ENCODE results near the gene QDPR. TPM values are rescaled to one million over a fixed set of nuclear protein-coding genes. Genes with fewer than 3 reads are reported as not detected.

Gene QDPR
- total and polyA plus RNA-seq, 9 of the 15 experiments (the other 6 are each of a cell fraction or from before 2014, with no cell fraction given) = 5.7 to 29.7 (median 17.2) TPM

DNA sequence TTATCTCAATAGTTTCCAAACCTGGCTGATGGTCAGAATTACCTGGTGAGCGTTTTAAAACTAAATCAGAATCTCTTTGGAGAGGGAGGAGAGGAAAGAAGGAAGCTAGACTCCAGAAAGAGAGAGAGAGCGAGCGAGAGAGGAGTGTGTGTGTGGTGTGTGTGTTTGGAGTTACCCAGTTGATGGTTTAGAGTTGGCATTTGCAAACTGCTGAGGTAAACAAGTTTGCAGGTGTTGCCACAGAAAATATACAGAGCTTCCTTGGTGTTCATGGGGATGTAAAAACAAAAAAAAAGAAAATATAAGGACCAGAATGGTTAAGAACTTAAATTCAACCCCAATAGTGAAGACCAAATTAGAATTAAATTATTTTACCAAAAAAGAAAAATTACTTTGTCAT lies 38.7 kb upstream of the QDPR start:
- no TSS peak for BruUV-seq (replicated peaks)
- intact Hi-C loops (cut with micrococcal nuclease) = no loop called here
- H2AFZ ChIP-seq (ENCODE audit: low read depth, low read length) = no peak overlapping the region
- DNase-seq (ENCODE audit: extremely low read depth in 1 of 4, low spot score in 3 of 4) (no peak), FAIRE-seq (no peak), ATAC-seq (no peak)
- 51% methylated on average over 3 of the region's 3 CpGs for WGBS (ENCODE audit: insufficient coverage, low coverage, missing lambda C conversion rate)
- no peaks in the 10 kb centered on the region for H3K9me3 ChIP-seq (replicated peaks; ENCODE audit: control insufficient read depth, insufficient read depth, low read depth, low read length)
- no peak overlapping the region for H3K27ac ChIP-seq (ENCODE audit: extremely low read depth, low read depth, low read length)
- H3K4me2 ChIP-seq (ENCODE audit: insufficient read depth, low read length) = no peak overlapping the region
- no peaks in the 10 kb centered on the region; a peak in 1 of 5 replicates for H3K4me1 ChIP-seq (replicated peaks in 1 of 2; ENCODE audit: control insufficient read depth in 2 of 2, insufficient read depth in 2 of 2, low read length in 2 of 2)
- no peak overlapping the region for H3K4me3 ChIP-seq
- peak; percentile 7; the same call in 1 of the 2 replicates for TF ChIP-seq C11orf30 (IDR thresholded peaks at IDR 0.05; ENCODE audit: low read depth)
- TF ChIP-seq ZNF316 (IDR thresholded peaks at IDR 0.05) = peak; percentile 39; the same call in 1 of the 2 replicates
- TF ChIP-seq STAT5B (CRISPR knock-in tag; IDR thresholded peaks at IDR 0.05) = no peak
- in situ Hi-C loops (cut with MboI) = no loop called here
- H3K9ac ChIP-seq (ENCODE audit: insufficient read depth in 1 of 2, low read depth in 2 of 2, low read length in 2 of 2) = no peak overlapping the region
- ChIA-PET CTCF (ENCODE audit: low intra/inter-chr PET ratio) (no interaction called here), POLR2A (no interaction called here)
- H3K27me3 ChIP-seq (ENCODE audit: control insufficient read depth in 2 of 2, insufficient read depth in 2 of 2, low read length in 2 of 2) = peaks cover 16 to 22% of the 10 kb centered on the region in 2 experiments; a peak in 3 of 5 replicates
- H3K36me3 ChIP-seq (ENCODE audit: control insufficient read depth, insufficient read depth, low read length) = no peaks in the 10 kb centered on the region
- H4K20me1 ChIP-seq (replicated peaks; ENCODE audit: control insufficient read depth, insufficient read depth, low read length) = no peaks in the 10 kb centered on the region
- H3K79me2 ChIP-seq (ENCODE audit: control insufficient read depth, insufficient read depth, low read length) = no peaks in the 10 kb centered on the region
- no peaks in the 10 kb centered on the region for H3K9me1 ChIP-seq (ENCODE audit: control insufficient read depth, insufficient read depth, low read length)

GRCh38 chr4:17546678-17547077 lies 34.8 kb upstream of the QDPR start:
- POLR2A ChIA-PET = no interaction called here
- TF ChIP-seq SAP30 (IDR thresholded peaks at IDR 0.05; ENCODE audit: borderline replicate concordance, insufficient read depth, low read depth, low read length, poor library complexity, severe bottlenecking) = no peak
- no peak for TF ChIP-seq CSDE1 (IDR thresholded peaks at IDR 0.05)
- TF ChIP-seq GTF3C2 (IDR thresholded peaks at IDR 0.05; ENCODE audit: borderline replicate concordance, extremely low read depth, insufficient read length) = no peak
- TF ChIP-seq, protein P1, sequence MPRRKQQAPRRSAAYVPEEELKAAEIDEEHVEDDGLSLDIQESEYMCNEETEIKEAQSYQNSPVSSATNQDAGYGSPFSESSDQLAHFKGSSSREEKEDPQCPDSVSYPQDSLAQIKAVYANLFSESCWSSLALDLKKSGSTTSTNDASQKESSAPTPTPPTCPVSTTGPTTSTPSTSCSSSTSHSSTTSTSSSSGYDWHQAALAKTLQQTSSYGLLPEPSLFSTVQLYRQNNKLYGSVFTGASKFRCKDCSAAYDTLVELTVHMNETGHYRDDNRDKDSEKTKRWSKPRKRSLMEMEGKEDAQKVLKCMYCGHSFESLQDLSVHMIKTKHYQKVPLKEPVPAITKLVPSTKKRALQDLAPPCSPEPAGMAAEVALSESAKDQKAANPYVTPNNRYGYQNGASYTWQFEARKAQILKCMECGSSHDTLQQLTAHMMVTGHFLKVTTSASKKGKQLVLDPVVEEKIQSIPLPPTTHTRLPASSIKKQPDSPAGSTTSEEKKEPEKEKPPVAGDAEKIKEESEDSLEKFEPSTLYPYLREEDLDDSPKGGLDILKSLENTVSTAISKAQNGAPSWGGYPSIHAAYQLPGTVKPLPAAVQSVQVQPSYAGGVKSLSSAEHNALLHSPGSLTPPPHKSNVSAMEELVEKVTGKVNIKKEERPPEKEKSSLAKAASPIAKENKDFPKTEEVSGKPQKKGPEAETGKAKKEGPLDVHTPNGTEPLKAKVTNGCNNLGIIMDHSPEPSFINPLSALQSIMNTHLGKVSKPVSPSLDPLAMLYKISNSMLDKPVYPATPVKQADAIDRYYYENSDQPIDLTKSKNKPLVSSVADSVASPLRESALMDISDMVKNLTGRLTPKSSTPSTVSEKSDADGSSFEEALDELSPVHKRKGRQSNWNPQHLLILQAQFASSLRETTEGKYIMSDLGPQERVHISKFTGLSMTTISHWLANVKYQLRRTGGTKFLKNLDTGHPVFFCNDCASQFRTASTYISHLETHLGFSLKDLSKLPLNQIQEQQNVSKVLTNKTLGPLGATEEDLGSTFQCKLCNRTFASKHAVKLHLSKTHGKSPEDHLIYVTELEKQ (CRISPR knock-in tag; IDR thresholded peaks at IDR 0.05) = no peak
- no peak for TF ChIP-seq ZNF780A (CRISPR knock-in tag; IDR thresholded peaks at IDR 0.05)
- no peak for TF ChIP-seq ZNF174 (CRISPR knock-in tag; IDR thresholded peaks at IDR 0.05)
- TF ChIP-seq NELFE (IDR thresholded peaks at IDR 0.05; ENCODE audit: insufficient read depth, insufficient read length) = no peak

More at GRCh38 chr4:17546678-17547077, 34.8 kb upstream of the QDPR start:
- ATAC-seq = no peak
- Histone ChIP-seq H2AFZ (ENCODE audit: low read depth, low read length) (no peak overlapping the region), H3K9me3 (replicated peaks; ENCODE audit: control insufficient read depth, insufficient read depth, low read depth, low read length) (no peaks in the 10 kb centered on the region; the same call in 1 of the 2 replicates), H3K27me3 (ENCODE audit: control insufficient read depth in 2 of 2, insufficient read depth in 2 of 2, low read length in 2 of 2) (no peaks in the 10 kb centered on the region; a peak in 1 of 5 replicates), H3K36me3 (ENCODE audit: control insufficient read depth, insufficient read depth, low read length) (no peaks in the 10 kb centered on the region), H3K4me1 (replicated peaks in 1 of 2; ENCODE audit: control insufficient read depth in 2 of 2, insufficient read depth in 2 of 2, low read length in 2 of 2) (peaks cover 0 to 5% of the 10 kb centered on the region in 2 experiments; a peak in 4 of 5 replicates), H3K4me2 (ENCODE audit: insufficient read depth, low read length) (no peak overlapping the region), H3K9me1 (ENCODE audit: control insufficient read depth, insufficient read depth, low read length) (no peaks in the 10 kb centered on the region), H4K20me1 (replicated peaks; ENCODE audit: control insufficient read depth, insufficient read depth, low read length) (no peaks in the 10 kb centered on the region), H3K79me2 (ENCODE audit: control insufficient read depth, insufficient read depth, low read length) (no peaks in the 10 kb centered on the region), H3K4me3 (no peak overlapping the region), H3K9ac (ENCODE audit: insufficient read depth in 1 of 2, low read depth in 2 of 2, low read length in 2 of 2) (no peak overlapping the region; a peak in 1 of 4 replicates), H3K27ac (ENCODE audit: extremely low read depth, low read depth, low read length) (no peak overlapping the region)
- WGBS (ENCODE audit: insufficient coverage, low coverage, missing lambda C conversion rate) = 41% methylated on average over 11 of the region's 12 CpGs
- no peak for DNase-seq (ENCODE audit: extremely low read depth in 1 of 4, low spot score in 3 of 4)
- intact Hi-C loops (cut with micrococcal nuclease) = loop anchor here (10.0 kb wide), 1 partner anchor 478 kb away; the partner anchor contains the start of gene LCORL
- no TSS peak for BruUV-seq (replicated peaks)
- CTCF ChIA-PET (ENCODE audit: low intra/inter-chr PET ratio) = interaction anchor here (0.6 kb wide), 1 partner anchor 9 kb away, joined by 4 read pairs; no protein-coding TSS in a partner anchor
- FAIRE-seq = no peak
- in situ Hi-C loops (cut with MboI) = loop anchor here (10.0 to 25.0 kb wide), 2 partner anchors 248 to 1041 kb away; no protein-coding TSS in a partner anchor

Measured in K562 (cell line).